ENCODE measurements around the gene HSP90B1. TPM values are rescaled to one million over a fixed set of nuclear protein-coding genes. Genes with fewer than 3 reads are reported as not detected.

The HSP90B1 gene
- total and polyA plus RNA-seq, 4 experiments from 2014 or later: 199 to 534 (median 384) TPM

DNA sequence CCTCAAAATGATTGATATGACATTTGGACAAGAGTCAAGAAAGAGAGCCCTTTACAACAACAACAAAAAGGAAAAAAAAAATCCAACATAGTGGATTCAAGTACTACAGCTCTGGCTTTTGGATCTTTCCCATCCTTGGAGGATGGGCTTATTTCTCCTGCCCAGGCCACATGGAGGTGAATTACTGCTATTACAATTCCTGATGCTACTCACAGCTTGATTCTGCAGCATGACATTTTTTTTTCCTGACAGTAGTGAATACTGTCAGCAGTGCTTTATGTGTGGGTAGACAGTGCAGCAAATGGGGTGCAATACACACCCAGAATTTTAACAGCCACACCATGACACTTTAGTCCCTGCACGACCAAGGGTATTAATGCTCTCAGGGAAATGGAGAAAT is 42.5 kb upstream of the HSP90B1 start:
- Histone ChIP-seq H3K9me3 (ENCODE audit: control insufficient read depth in 1 of 2, low read length in 2 of 2) (no peaks in the 10 kb centered on the region), H3K27me3 (ENCODE audit: insufficient read depth, low read length) (no peaks in the 10 kb centered on the region), H3K27ac (ENCODE audit: low read depth, low read length) (no peak overlapping the region), H3K4me3 (ENCODE audit: low read length in 2 of 2) (no peak overlapping the region), H3K36me3 (ENCODE audit: insufficient read depth, low read length) (no peaks in the 10 kb centered on the region), H3K4me1 (ENCODE audit: insufficient read depth, low read length) (no peaks in the 10 kb centered on the region)
- ChIA-PET POLR2A (ENCODE audit: partially characterized antibody) (interaction anchor here (0.8 kb wide), 1 partner anchor 42 kb away, joined by 4 read pairs; no protein-coding TSS in a partner anchor), CTCF (ENCODE audit: partially characterized antibody) (interaction anchor here (1.4 to 2.2 kb wide), 3 partner anchors 8 to 221 kb away, joined by 4 to 15 read pairs (median 6); no protein-coding TSS in a partner anchor)
- H3K27ac Mint-ChIP-seq: peak overlapping the region in 1 of 7 donors; percentile 20
- no peak for DNase-seq
- H3K9me3 Mint-ChIP-seq: no peaks in the 10 kb centered on the region
- no peaks in the 10 kb centered on the region for H3K27me3 Mint-ChIP-seq
- intact Hi-C loops (cut with micrococcal nuclease): no loop called here
- peaks cover 3 to 8% (median 5%) of the 10 kb centered on the region in 4 donors for H3K4me1 Mint-ChIP-seq
- no peaks in the 10 kb centered on the region for H3K36me3 Mint-ChIP-seq
- H3K4me3 Mint-ChIP-seq: no peak overlapping the region

DNA sequence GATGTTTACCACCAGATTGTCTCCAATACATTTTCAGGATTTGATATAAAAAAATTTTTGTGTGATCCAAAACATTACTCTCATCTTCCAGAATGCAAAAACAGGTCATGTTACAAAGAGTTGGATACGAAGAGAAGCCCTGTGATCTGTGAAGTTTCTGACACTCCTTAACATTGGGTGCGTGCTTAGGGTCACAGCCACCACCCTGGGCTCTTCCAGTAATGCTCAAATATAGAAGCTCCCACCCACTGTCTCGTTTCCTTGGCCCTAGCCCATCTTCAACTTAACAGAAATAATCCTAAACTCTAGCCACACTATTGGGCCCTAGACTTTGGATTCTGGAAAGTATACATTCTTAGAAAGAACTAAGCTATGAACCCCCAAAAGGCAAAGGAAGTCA is 32.9 kb upstream of the HSP90B1 start:
- no peaks in the 10 kb centered on the region for H3K27me3 Mint-ChIP-seq
- intact Hi-C loops (cut with micrococcal nuclease): no loop called here
- Histone ChIP-seq H3K4me1 (ENCODE audit: insufficient read depth, low read length) (peaks cover 21% of the 10 kb centered on the region), H3K27me3 (ENCODE audit: insufficient read depth, low read length) (no peaks in the 10 kb centered on the region), H3K4me3 (ENCODE audit: low read length in 2 of 2) (no peak overlapping the region), H3K9me3 (ENCODE audit: control insufficient read depth in 1 of 2, low read length in 2 of 2) (no peaks in the 10 kb centered on the region), H3K36me3 (ENCODE audit: insufficient read depth, low read length) (no peaks in the 10 kb centered on the region), H3K27ac (ENCODE audit: low read depth, low read length) (no peak overlapping the region)
- ChIA-PET CTCF (ENCODE audit: partially characterized antibody) (interaction anchor here (1.1 kb wide), 1 partner anchor 212 kb away, joined by 3 read pairs; no protein-coding TSS in a partner anchor), POLR2A (ENCODE audit: partially characterized antibody) (interaction anchor here (1.0 kb wide), 1 partner anchor 31 kb away, joined by 3 read pairs; no protein-coding TSS in a partner anchor)
- DNase-seq: no peak
- H3K4me3 Mint-ChIP-seq: no peak overlapping the region
- H3K36me3 Mint-ChIP-seq: no peaks in the 10 kb centered on the region
- peaks cover 20 to 26% (median 22%) of the 10 kb centered on the region in 4 donors for H3K4me1 Mint-ChIP-seq
- peak overlapping the region in 1 of 7 donors; percentile 43 for H3K27ac Mint-ChIP-seq
- H3K9me3 Mint-ChIP-seq: peaks cover 0 to 1% (median 0%) of the 10 kb centered on the region in 8 donors

DNA sequence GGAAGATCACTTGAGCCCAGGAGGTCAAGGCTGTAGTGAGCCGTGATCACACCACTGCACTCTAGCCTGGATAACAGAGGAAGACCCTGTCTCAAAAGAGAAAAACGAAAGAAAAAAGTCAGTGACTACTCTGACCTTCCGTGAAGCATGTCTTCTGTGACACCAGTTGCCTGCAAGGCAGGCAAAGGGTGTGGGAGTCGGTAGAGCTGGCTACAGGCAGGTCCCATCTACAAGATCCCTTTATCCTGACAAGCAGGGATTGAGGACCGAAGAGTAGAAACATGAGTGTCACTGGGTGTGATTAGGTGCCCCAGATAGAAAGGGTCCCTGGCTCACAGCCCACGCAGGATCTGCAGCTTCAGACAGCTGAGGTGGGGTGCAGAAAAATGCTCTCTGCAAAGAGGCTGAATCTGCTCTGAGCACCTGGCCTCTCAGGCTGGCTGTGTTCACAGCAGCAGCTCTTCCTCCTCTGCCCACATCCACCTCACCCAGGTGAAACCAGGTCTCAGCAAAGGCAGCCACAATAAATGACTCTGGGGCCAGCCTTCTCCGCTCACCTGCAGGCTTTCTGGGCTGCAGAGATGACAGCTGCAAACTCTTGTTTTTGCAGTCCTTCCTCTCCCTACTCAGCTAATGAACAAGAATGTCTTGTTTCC is 28.6 kb upstream of the HSP90B1 start:
- no peaks in the 10 kb centered on the region for H3K27me3 ChIP-seq (ENCODE audit: insufficient read depth, low read length)
- peaks cover 47% of the 10 kb centered on the region for H3K4me1 ChIP-seq (ENCODE audit: insufficient read depth, low read length)
- no peaks in the 10 kb centered on the region for H3K36me3 ChIP-seq (ENCODE audit: insufficient read depth, low read length)
- H3K36me3 Mint-ChIP-seq: no peaks in the 10 kb centered on the region
- peak overlapping the region; percentile 82 to 92 (median 85) for H3K27ac Mint-ChIP-seq
- CTCF ChIA-PET (ENCODE audit: partially characterized antibody): interaction anchor here (0.9 to 2.9 kb wide), 7 partner anchors 9 to 208 kb away, joined by 3 to 10 read pairs (median 5); no protein-coding TSS in a partner anchor
- peak overlapping the region; percentile 64 to 85 (median 74) for H3K4me3 Mint-ChIP-seq
- peaks cover 42 to 62% (median 50%) of the 10 kb centered on the region in 4 donors for H3K4me1 Mint-ChIP-seq
- H3K27ac ChIP-seq (ENCODE audit: low read depth, low read length): peak overlapping the region; percentile 41
- no peaks in the 10 kb centered on the region for H3K27me3 Mint-ChIP-seq
- peaks cover 0 to 2% (median 0%) of the 10 kb centered on the region in 8 donors for H3K9me3 Mint-ChIP-seq
- intact Hi-C loops (cut with micrococcal nuclease): loop anchor here (1.0 kb wide), 2 partner anchors 24 to 28 kb away; no protein-coding TSS in a partner anchor
- POLR2A ChIA-PET (ENCODE audit: partially characterized antibody): interaction anchor here (0.9 to 3.9 kb wide), 9 partner anchors 11 to 163 kb away, joined by 3 to 98 read pairs (median 6); partner anchors contain the start of genes HCFC2, HSP90B1 and TDG
- peak overlapping the region in 1 of 2 donors; percentile 40 for H3K4me3 ChIP-seq (ENCODE audit: low read length in 2 of 2)
- H3K9me3 ChIP-seq (ENCODE audit: control insufficient read depth in 1 of 2, low read length in 2 of 2): no peaks in the 10 kb centered on the region
- peak; percentile 59 to 71 (median 67) for DNase-seq

DNA sequence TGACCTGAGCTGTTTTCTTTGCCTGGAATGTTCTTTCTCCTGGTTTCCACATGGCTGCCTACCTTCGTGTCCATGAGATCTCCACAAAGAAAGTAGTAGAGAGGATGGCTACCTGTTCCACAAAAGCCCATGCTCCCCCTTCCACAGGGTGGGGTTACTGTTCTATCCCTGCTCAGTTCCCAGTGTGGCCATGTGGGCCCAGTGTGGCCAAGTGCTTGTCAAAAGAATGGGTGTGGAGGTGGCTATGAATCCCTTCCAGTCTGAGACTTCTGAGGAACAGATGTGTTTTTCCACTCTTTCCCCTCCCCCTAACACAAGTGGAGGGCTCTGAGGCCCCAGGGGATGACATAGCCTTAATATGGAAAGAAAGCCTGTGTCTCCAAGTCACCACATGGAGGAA is 26.2 kb upstream of the HSP90B1 start:
- Histone ChIP-seq H3K4me3 (ENCODE audit: low read length in 2 of 2) (no peak overlapping the region), H3K27me3 (ENCODE audit: insufficient read depth, low read length) (no peaks in the 10 kb centered on the region), H3K4me1 (ENCODE audit: insufficient read depth, low read length) (peaks cover 52% of the 10 kb centered on the region), H3K36me3 (ENCODE audit: insufficient read depth, low read length) (no peaks in the 10 kb centered on the region), H3K27ac (ENCODE audit: low read depth, low read length) (no peak overlapping the region), H3K9me3 (ENCODE audit: control insufficient read depth in 1 of 2, low read length in 2 of 2) (no peaks in the 10 kb centered on the region)
- CTCF ChIA-PET (ENCODE audit: partially characterized antibody): interaction anchor here (0.6 to 1.2 kb wide), 4 partner anchors 21 to 26 kb away, joined by 3 to 5 read pairs (median 4); partner anchors contain the start of gene HSP90B1
- Mint-ChIP-seq H3K4me1 (peaks cover 47 to 75% (median 60%) of the 10 kb centered on the region in 4 donors), H3K27ac (peak overlapping the region; percentile 56 to 97 (median 85)), H3K4me3 (no peak overlapping the region), H3K27me3 (no peaks in the 10 kb centered on the region), H3K9me3 (peaks cover 0 to 3% (median 0%) of the 10 kb centered on the region in 8 donors), H3K36me3 (no peaks in the 10 kb centered on the region)
- POLR2A ChIA-PET (ENCODE audit: partially characterized antibody): interaction anchor here (0.6 to 3.9 kb wide), 2 partner anchors 25 to 29 kb away, joined by 3 to 98 read pairs; partner anchors contain the start of gene HSP90B1
- intact Hi-C loops (cut with micrococcal nuclease): no loop called here
- no peak for DNase-seq

DNA sequence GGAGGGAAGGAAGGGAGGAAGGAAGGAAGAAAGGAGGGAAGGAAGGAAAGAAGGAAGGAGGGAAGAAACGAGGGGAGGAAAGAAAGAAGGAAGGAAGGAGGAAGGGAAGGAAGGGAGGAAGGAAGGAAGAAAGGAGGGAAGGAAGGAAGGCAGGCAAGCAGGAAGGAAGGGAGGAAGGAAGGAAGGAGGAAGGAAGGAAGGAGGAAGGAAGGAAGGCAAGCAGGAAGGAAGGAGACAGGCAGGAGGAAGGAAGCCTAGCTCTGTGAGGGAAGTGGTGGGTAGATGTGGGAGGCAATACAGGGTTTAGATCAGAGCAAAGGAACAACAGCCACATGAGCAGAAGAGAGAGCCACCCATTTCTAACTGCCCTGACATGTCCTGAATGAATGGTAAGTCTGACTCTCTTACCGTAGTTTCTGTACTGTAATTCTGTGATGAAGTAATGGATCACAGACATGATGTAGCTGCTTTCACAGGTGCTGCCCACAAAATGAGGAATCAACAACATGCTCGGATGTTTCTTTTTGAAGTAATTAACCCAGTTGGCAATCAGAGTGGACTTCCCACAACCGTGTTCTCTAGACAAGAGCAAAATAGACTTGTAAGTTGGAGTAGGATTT is 24.4 kb upstream of the HSP90B1 start:
- DNase-seq: no peak
- Histone ChIP-seq H3K4me1 (ENCODE audit: insufficient read depth, low read length) (peaks cover 45% of the 10 kb centered on the region), H3K36me3 (ENCODE audit: insufficient read depth, low read length) (no peaks in the 10 kb centered on the region), H3K9me3 (ENCODE audit: control insufficient read depth in 1 of 2, low read length in 2 of 2) (no peaks in the 10 kb centered on the region), H3K27me3 (ENCODE audit: insufficient read depth, low read length) (no peaks in the 10 kb centered on the region), H3K4me3 (ENCODE audit: low read length in 2 of 2) (no peak overlapping the region), H3K27ac (ENCODE audit: low read depth, low read length) (no peak overlapping the region)
- Mint-ChIP-seq H3K4me3 (peak overlapping the region in 3 of 8 donors; percentile 21 to 27 (median 24)), H3K36me3 (no peaks in the 10 kb centered on the region), H3K27me3 (peaks cover 0 to 3% of the 10 kb centered on the region in 2 donors), H3K27ac (peak overlapping the region in 6 of 7 donors; percentile 66 to 86 (median 84)), H3K9me3 (peaks cover 0 to 3% (median 0%) of the 10 kb centered on the region in 8 donors), H3K4me1 (peaks cover 42 to 69% (median 55%) of the 10 kb centered on the region in 4 donors)
- ChIA-PET CTCF (ENCODE audit: partially characterized antibody) (no interaction called here), POLR2A (ENCODE audit: partially characterized antibody) (interaction anchor here (3.6 kb wide), 1 partner anchor 23 kb away, joined by 24 read pairs; the partner anchor contains the start of gene HSP90B1)
- intact Hi-C loops (cut with micrococcal nuclease): no loop called here

DNA sequence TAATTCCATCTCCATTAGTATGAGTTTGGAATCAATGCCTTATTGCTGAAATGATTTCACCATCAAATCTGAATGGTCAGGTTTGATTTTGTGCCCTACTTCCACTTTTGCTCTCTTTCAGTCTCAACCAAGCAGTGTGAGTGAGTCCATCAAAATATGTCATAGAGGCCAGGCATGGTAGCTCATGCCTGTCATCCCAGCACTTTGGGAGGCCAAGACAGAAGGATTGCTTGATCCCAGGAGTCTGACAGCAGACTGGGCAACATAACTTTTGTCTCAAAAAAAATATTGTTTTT is 22.0 kb upstream of the HSP90B1 start:
- ChIA-PET CTCF (ENCODE audit: partially characterized antibody) (interaction anchor here (0.7 to 1.3 kb wide), 2 partner anchors 16 to 19 kb away, joined by 3 read pairs; no protein-coding TSS in a partner anchor), POLR2A (ENCODE audit: partially characterized antibody) (interaction anchor here (3.6 kb wide), 1 partner anchor 20 kb away, joined by 24 read pairs; the partner anchor contains the start of gene HSP90B1)
- intact Hi-C loops (cut with micrococcal nuclease): no loop called here
- DNase-seq: no peak
- no peak overlapping the region for H3K4me3 Mint-ChIP-seq
- peaks cover 0 to 2% (median 0%) of the 10 kb centered on the region in 8 donors for H3K9me3 Mint-ChIP-seq
- Histone ChIP-seq H3K27ac (ENCODE audit: low read depth, low read length) (no peak overlapping the region), H3K4me3 (ENCODE audit: low read length in 2 of 2) (no peak overlapping the region), H3K27me3 (ENCODE audit: insufficient read depth, low read length) (no peaks in the 10 kb centered on the region), H3K9me3 (ENCODE audit: control insufficient read depth in 1 of 2, low read length in 2 of 2) (no peaks in the 10 kb centered on the region), H3K36me3 (ENCODE audit: insufficient read depth, low read length) (no peaks in the 10 kb centered on the region), H3K4me1 (ENCODE audit: insufficient read depth, low read length) (peaks cover 22% of the 10 kb centered on the region)
- no peaks in the 10 kb centered on the region for H3K36me3 Mint-ChIP-seq
- no peak overlapping the region for H3K27ac Mint-ChIP-seq
- H3K27me3 Mint-ChIP-seq: peaks cover 0 to 3% of the 10 kb centered on the region in 2 donors
- H3K4me1 Mint-ChIP-seq: peaks cover 22 to 47% (median 34%) of the 10 kb centered on the region in 4 donors
